Measurements from ENCODE around the gene EYA4.

Gene EYA4

DNA sequence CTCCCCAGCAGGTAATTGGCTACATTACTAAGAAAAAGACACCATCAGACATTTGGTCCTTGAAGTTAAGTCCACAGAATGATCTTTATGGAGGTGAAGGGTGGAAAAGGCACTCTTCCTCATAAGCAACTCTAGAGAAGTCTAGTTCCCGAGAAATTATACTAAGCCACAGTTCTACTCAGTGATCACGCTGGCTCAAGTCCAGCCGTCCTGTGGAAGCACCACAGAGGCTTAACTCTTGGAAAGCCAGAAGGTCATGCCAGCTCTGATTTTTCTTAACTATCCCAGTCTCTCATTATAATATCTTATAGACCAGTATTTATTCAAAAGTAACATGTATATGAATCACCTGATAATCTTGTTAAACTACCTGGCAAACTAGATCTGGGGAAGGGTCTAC, 258.5 kb downstream of the EYA4 start:
- Histone ChIP-seq H3K9ac (ENCODE audit: low read depth, low read length, poor library complexity) (no peak overlapping the region), H3K4me2 (ENCODE audit: insufficient read depth, low read length, poor library complexity, severe bottlenecking) (no peak overlapping the region), H3K23ac (ENCODE audit: low read depth, low read length, poor library complexity) (no peak overlapping the region), H3K14ac (ENCODE audit: low read length) (no peak overlapping the region), H4K8ac (ENCODE audit: low read depth, low read length) (no peak overlapping the region), H2BK12ac (ENCODE audit: low read length) (no peak overlapping the region), H2BK120ac (ENCODE audit: low read depth, low read length) (no peak overlapping the region), H2BK5ac (ENCODE audit: low read length) (no peak overlapping the region), H3K9me3 (replicated peaks in 1 of 2; ENCODE audit: control insufficient read depth in 2 of 2, insufficient read depth in 1 of 2, low read depth in 1 of 2, low read length in 2 of 2) (no peaks in the 10 kb centered on the region), H3K79me1 (ENCODE audit: low read depth, low read length) (no peaks in the 10 kb centered on the region), H2AK5ac (ENCODE audit: low read depth, low read length) (no peak overlapping the region), H3K18ac (ENCODE audit: low read length) (no peak overlapping the region), H3K27me3 (ENCODE audit: control insufficient read depth in 3 of 3, insufficient read depth in 3 of 3, low read depth in 1 of 3, low read length in 3 of 3) (peaks cover 0 to 5% (median 0%) of the 10 kb centered on the region in 3 experiments), H2BK15ac (ENCODE audit: low read length) (no peak overlapping the region), H3K36me3 (replicated peaks in 1 of 2; ENCODE audit: control insufficient read depth in 2 of 2, insufficient read depth in 2 of 2, low read length in 2 of 2) (no peaks in the 10 kb centered on the region), H3K4me3 (ENCODE audit: low read length in 2 of 2) (no peak overlapping the region), H3K4ac (ENCODE audit: low read length) (no peak overlapping the region), H3K4me1 (ENCODE audit: control insufficient read depth in 2 of 2, insufficient read depth in 1 of 2, low read depth in 1 of 2, low read length in 2 of 2) (peaks cover 0 to 7% of the 10 kb centered on the region in 2 donors), H2AFZ (ENCODE audit: low read length) (no peak overlapping the region), H4K91ac (ENCODE audit: low read depth, low read length, poor library complexity) (no peak overlapping the region), H3K27ac (replicated peaks; ENCODE audit: low read length) (no peak overlapping the region)
- no CpG with 5 or more reads among the region's 3 CpGs for WGBS, 2 donors (ENCODE audit: extremely low coverage in 2 of 2, insufficient read length in 2 of 2, insufficient replicate concordance in 1 of 2)
- DNase-seq (ENCODE audit: low spot score): no peak

GRCh38 chr6:133501675-133502270, 260.6 kb downstream of the EYA4 start:
- no peak overlapping the region for H3K4ac ChIP-seq (ENCODE audit: low read length)
- H3K4me2 ChIP-seq (ENCODE audit: insufficient read depth, low read length, poor library complexity, severe bottlenecking): no peak overlapping the region
- no peak overlapping the region for H2AK5ac ChIP-seq (ENCODE audit: low read depth, low read length)
- H3K9me3 ChIP-seq (replicated peaks in 1 of 2; ENCODE audit: control insufficient read depth in 2 of 2, insufficient read depth in 1 of 2, low read depth in 1 of 2, low read length in 2 of 2): no peaks in the 10 kb centered on the region
- H3K9ac ChIP-seq (ENCODE audit: low read depth, low read length, poor library complexity): no peak overlapping the region
- no peak overlapping the region for H2BK5ac ChIP-seq (ENCODE audit: low read length)
- H3K14ac ChIP-seq (ENCODE audit: low read length): no peak overlapping the region
- no peak overlapping the region for H2BK15ac ChIP-seq (ENCODE audit: low read length)
- DNase-seq (ENCODE audit: low spot score): no peak
- no peak overlapping the region for H3K4me3 ChIP-seq (ENCODE audit: low read length in 2 of 2)
- H2AFZ ChIP-seq (ENCODE audit: low read length): no peak overlapping the region
- no peak overlapping the region for H2BK12ac ChIP-seq (ENCODE audit: low read length)
- H3K23ac ChIP-seq (ENCODE audit: low read depth, low read length, poor library complexity): no peak overlapping the region
- H3K27me3 ChIP-seq (ENCODE audit: control insufficient read depth in 3 of 3, insufficient read depth in 3 of 3, low read depth in 1 of 3, low read length in 3 of 3): peaks cover 0 to 5% (median 0%) of the 10 kb centered on the region in 3 experiments
- H3K36me3 ChIP-seq (replicated peaks in 1 of 2; ENCODE audit: control insufficient read depth in 2 of 2, insufficient read depth in 2 of 2, low read length in 2 of 2): no peaks in the 10 kb centered on the region
- no CpG with 5 or more reads among the region's 4 CpGs for WGBS, 2 donors (ENCODE audit: extremely low coverage in 2 of 2, insufficient read length in 2 of 2, insufficient replicate concordance in 1 of 2)
- H4K8ac ChIP-seq (ENCODE audit: low read depth, low read length): no peak overlapping the region
- H3K27ac ChIP-seq (replicated peaks; ENCODE audit: low read length): no peak overlapping the region
- no peak overlapping the region for H4K91ac ChIP-seq (ENCODE audit: low read depth, low read length, poor library complexity)
- no peak overlapping the region for H2BK120ac ChIP-seq (ENCODE audit: low read depth, low read length)
- H3K79me1 ChIP-seq (ENCODE audit: low read depth, low read length): no peaks in the 10 kb centered on the region
- peaks cover 0 to 7% of the 10 kb centered on the region in 2 donors for H3K4me1 ChIP-seq (ENCODE audit: control insufficient read depth in 2 of 2, insufficient read depth in 1 of 2, low read depth in 1 of 2, low read length in 2 of 2)
- no peak overlapping the region for H3K18ac ChIP-seq (ENCODE audit: low read length)

DNA sequence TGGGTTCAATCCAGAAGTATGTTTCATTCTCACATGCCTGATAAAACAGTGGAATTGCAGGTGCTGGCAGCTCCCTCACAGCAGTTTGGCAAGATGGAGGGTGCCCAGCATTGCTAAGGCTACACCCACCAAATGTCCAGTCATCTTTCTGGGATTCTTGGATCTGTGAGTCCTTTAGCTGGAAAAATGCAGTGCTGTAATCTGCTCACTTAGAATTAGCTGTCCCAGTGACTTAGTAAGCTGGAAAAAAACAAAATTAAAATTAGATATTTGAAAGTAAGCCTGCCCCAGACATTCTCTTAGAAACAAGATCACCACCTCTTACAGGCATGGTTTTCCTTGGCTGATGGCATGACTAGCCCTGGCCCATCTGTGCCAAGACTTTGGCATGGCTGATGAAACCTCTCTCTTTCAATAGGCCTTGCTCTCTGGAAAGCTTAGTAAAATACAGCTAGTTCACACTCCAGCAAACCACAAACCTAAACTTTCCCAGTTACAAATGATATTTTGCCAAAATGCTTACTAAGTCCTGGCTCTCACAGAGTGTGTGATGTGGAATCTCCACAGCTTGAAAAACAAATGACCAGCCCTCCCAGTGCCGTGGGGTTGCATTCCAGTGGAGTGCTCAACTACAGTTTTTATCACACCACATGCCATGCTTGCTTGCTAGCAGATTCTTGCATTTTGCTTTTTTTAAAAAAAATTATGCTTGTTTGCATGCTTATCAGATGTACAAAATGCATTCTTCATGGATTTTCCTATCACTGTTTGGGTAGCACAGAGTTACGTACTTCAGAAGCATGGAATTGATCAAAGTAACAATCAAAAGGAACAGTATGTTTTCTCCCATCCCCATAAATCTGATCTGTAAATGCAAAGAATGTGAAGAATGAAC, 261.5 kb downstream of the EYA4 start:
- peaks cover 0 to 5% (median 0%) of the 10 kb centered on the region in 3 experiments for H3K27me3 ChIP-seq (ENCODE audit: control insufficient read depth in 3 of 3, insufficient read depth in 3 of 3, low read depth in 1 of 3, low read length in 3 of 3)
- no peak overlapping the region for H2BK12ac ChIP-seq (ENCODE audit: low read length)
- no peak overlapping the region for H3K27ac ChIP-seq (replicated peaks; ENCODE audit: low read length)
- no peak for DNase-seq (ENCODE audit: low spot score)
- no peak overlapping the region for H3K9ac ChIP-seq (ENCODE audit: low read depth, low read length, poor library complexity)
- H3K79me1 ChIP-seq (ENCODE audit: low read depth, low read length): no peaks in the 10 kb centered on the region
- no peak overlapping the region for H3K23ac ChIP-seq (ENCODE audit: low read depth, low read length, poor library complexity)
- no CpG with 5 or more reads among the region's 2 CpGs for WGBS, 2 donors (ENCODE audit: extremely low coverage in 2 of 2, insufficient read length in 2 of 2, insufficient replicate concordance in 1 of 2)
- no peak overlapping the region for H2BK120ac ChIP-seq (ENCODE audit: low read depth, low read length)
- no peak overlapping the region for H2AFZ ChIP-seq (ENCODE audit: low read length)
- H2AK5ac ChIP-seq (ENCODE audit: low read depth, low read length): no peak overlapping the region
- no peak overlapping the region for H3K14ac ChIP-seq (ENCODE audit: low read length)
- no peak overlapping the region for H4K91ac ChIP-seq (ENCODE audit: low read depth, low read length, poor library complexity)
- H3K4me2 ChIP-seq (ENCODE audit: insufficient read depth, low read length, poor library complexity, severe bottlenecking): no peak overlapping the region
- no peak overlapping the region for H4K8ac ChIP-seq (ENCODE audit: low read depth, low read length)
- H3K36me3 ChIP-seq (replicated peaks in 1 of 2; ENCODE audit: control insufficient read depth in 2 of 2, insufficient read depth in 2 of 2, low read length in 2 of 2): no peaks in the 10 kb centered on the region
- H3K4ac ChIP-seq (ENCODE audit: low read length): no peak overlapping the region
- no peak overlapping the region for H3K18ac ChIP-seq (ENCODE audit: low read length)
- H3K9me3 ChIP-seq (replicated peaks in 1 of 2; ENCODE audit: control insufficient read depth in 2 of 2, insufficient read depth in 1 of 2, low read depth in 1 of 2, low read length in 2 of 2): no peaks in the 10 kb centered on the region
- H2BK15ac ChIP-seq (ENCODE audit: low read length): no peak overlapping the region
- H2BK5ac ChIP-seq (ENCODE audit: low read length): no peak overlapping the region
- no peak overlapping the region for H3K4me3 ChIP-seq (ENCODE audit: low read length in 2 of 2)
- H3K4me1 ChIP-seq (ENCODE audit: control insufficient read depth in 2 of 2, insufficient read depth in 1 of 2, low read depth in 1 of 2, low read length in 2 of 2): peaks cover 0 to 7% of the 10 kb centered on the region in 2 donors

DNA sequence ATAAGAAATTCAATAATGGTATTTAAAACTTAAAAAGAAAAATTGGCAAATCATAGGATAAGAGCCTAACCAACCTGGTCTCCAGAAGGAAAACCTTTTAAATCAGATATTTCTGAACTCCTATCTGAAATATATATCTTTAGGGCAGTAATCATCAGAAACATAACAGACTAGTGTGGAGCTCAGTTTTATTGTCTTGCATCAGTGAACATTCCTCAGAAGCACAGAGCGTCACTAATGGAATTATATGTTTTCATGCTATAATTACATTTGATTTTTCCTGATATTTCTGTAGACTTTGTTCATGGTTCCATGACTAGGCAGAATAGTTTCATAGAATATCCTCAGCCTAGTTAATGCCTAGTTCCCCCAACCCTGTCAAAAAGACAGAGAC, 262.2 kb downstream of the EYA4 start:
- Histone ChIP-seq H3K4ac (ENCODE audit: low read length) (no peak overlapping the region), H4K8ac (ENCODE audit: low read depth, low read length) (no peak overlapping the region), H3K4me3 (ENCODE audit: low read length in 2 of 2) (no peak overlapping the region), H2AFZ (ENCODE audit: low read length) (no peak overlapping the region), H4K91ac (ENCODE audit: low read depth, low read length, poor library complexity) (no peak overlapping the region), H3K36me3 (replicated peaks in 1 of 2; ENCODE audit: control insufficient read depth in 2 of 2, insufficient read depth in 2 of 2, low read length in 2 of 2) (no peaks in the 10 kb centered on the region), H2AK5ac (ENCODE audit: low read depth, low read length) (no peak overlapping the region), H3K79me1 (ENCODE audit: low read depth, low read length) (no peaks in the 10 kb centered on the region), H2BK15ac (ENCODE audit: low read length) (no peak overlapping the region), H3K27me3 (ENCODE audit: control insufficient read depth in 3 of 3, insufficient read depth in 3 of 3, low read depth in 1 of 3, low read length in 3 of 3) (peaks cover 0 to 2% (median 0%) of the 10 kb centered on the region in 3 experiments), H3K4me1 (ENCODE audit: control insufficient read depth in 2 of 2, insufficient read depth in 1 of 2, low read depth in 1 of 2, low read length in 2 of 2) (peaks cover 0 to 7% of the 10 kb centered on the region in 2 donors), H3K23ac (ENCODE audit: low read depth, low read length, poor library complexity) (no peak overlapping the region), H3K4me2 (ENCODE audit: insufficient read depth, low read length, poor library complexity, severe bottlenecking) (no peak overlapping the region), H2BK120ac (ENCODE audit: low read depth, low read length) (no peak overlapping the region), H3K27ac (replicated peaks; ENCODE audit: low read length) (no peak overlapping the region), H3K9me3 (replicated peaks in 1 of 2; ENCODE audit: control insufficient read depth in 2 of 2, insufficient read depth in 1 of 2, low read depth in 1 of 2, low read length in 2 of 2) (no peaks in the 10 kb centered on the region), H2BK12ac (ENCODE audit: low read length) (no peak overlapping the region), H2BK5ac (ENCODE audit: low read length) (no peak overlapping the region), H3K14ac (ENCODE audit: low read length) (no peak overlapping the region), H3K9ac (ENCODE audit: low read depth, low read length, poor library complexity) (no peak overlapping the region), H3K18ac (ENCODE audit: low read length) (no peak overlapping the region)
- no peak for DNase-seq (ENCODE audit: low spot score)
- no CpG with 5 or more reads among the region's 1 CpG for WGBS, 2 donors (ENCODE audit: extremely low coverage in 2 of 2, insufficient read length in 2 of 2, insufficient replicate concordance in 1 of 2)
